ENCODE measurements around the gene NTM.

- TF ChIP-seq CTCF (IDR thresholded peaks at IDR 0.05) = no peak
- TF ChIP-seq KAT7 (CRISPR knock-in tag; IDR thresholded peaks at IDR 0.05; ENCODE audit: borderline replicate concordance) = no peak
- no peak for TF ChIP-seq MXD4 (CRISPR knock-in tag; IDR thresholded peaks at IDR 0.05; ENCODE audit: borderline replicate concordance)
Measured at GRCh38 chr11:132028380-132029240, 658.2 kb downstream of the NTM start.
